Measurements from ENCODE around the gene UTP14A. TPM values are rescaled to one million over a fixed set of nuclear protein-coding genes. Genes with fewer than 3 reads are reported as not detected.

UTP14A gene
- total RNA-seq, 1 donor from 2014 or later: 9.8 TPM

GRCh38 chrX:129953334-129953648 is 47.3 kb downstream of the UTP14A start:
- peaks cover 8% of the 10 kb centered on the region for H3K27me3 Mint-ChIP-seq (ENCODE audit: unreplicated experiment)
- no peak overlapping the region for H3K4me3 Mint-ChIP-seq (ENCODE audit: unreplicated experiment)
- peaks cover 3% of the 10 kb centered on the region for H3K4me1 Mint-ChIP-seq (ENCODE audit: low read depth, unreplicated experiment)
- TF ChIP-seq, protein P1, sequence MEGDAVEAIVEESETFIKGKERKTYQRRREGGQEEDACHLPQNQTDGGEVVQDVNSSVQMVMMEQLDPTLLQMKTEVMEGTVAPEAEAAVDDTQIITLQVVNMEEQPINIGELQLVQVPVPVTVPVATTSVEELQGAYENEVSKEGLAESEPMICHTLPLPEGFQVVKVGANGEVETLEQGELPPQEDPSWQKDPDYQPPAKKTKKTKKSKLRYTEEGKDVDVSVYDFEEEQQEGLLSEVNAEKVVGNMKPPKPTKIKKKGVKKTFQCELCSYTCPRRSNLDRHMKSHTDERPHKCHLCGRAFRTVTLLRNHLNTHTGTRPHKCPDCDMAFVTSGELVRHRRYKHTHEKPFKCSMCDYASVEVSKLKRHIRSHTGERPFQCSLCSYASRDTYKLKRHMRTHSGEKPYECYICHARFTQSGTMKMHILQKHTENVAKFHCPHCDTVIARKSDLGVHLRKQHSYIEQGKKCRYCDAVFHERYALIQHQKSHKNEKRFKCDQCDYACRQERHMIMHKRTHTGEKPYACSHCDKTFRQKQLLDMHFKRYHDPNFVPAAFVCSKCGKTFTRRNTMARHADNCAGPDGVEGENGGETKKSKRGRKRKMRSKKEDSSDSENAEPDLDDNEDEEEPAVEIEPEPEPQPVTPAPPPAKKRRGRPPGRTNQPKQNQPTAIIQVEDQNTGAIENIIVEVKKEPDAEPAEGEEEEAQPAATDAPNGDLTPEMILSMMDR (IDR thresholded peaks at IDR 0.05; ENCODE audit: partially characterized antibody, unreplicated experiment): no peak
- H3K27ac Mint-ChIP-seq (ENCODE audit: unreplicated experiment): no peak overlapping the region
- DNase-seq: no peak
- no peaks in the 10 kb centered on the region for H3K36me3 Mint-ChIP-seq (ENCODE audit: unreplicated experiment)
- peaks cover 1% of the 10 kb centered on the region for H3K9me3 Mint-ChIP-seq (ENCODE audit: unreplicated experiment)

DNA sequence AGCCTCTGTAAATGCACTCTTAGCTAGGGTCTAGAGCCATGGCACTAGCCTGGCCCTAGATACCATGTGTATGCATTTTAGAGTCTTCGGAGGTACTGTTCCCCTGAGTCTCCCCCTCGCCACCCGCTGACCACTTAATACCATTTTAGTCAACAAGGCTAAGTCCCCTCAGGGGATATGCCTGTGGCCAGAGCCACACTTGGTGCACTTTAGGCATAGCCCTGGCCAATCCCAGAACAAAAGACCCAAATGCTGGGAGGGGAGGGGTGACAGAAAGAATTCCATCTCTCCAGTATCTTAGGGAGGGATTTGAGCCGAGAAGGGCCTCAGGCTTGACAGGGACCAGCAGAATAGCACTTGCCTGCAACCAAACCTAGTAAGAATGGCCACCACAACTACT is 47.9 kb downstream of the UTP14A start:
- peaks cover 8% of the 10 kb centered on the region for H3K27me3 Mint-ChIP-seq (ENCODE audit: unreplicated experiment)
- H3K27ac Mint-ChIP-seq (ENCODE audit: unreplicated experiment): no peak overlapping the region
- no peaks in the 10 kb centered on the region for H3K36me3 Mint-ChIP-seq (ENCODE audit: unreplicated experiment)
- H3K4me1 Mint-ChIP-seq (ENCODE audit: low read depth, unreplicated experiment): peaks cover 3% of the 10 kb centered on the region
- peaks cover 1% of the 10 kb centered on the region for H3K9me3 Mint-ChIP-seq (ENCODE audit: unreplicated experiment)
- no peak for DNase-seq
- no peak overlapping the region for H3K4me3 Mint-ChIP-seq (ENCODE audit: unreplicated experiment)
- TF ChIP-seq, protein P1 (IDR thresholded peaks at IDR 0.05; ENCODE audit: partially characterized antibody, unreplicated experiment): no peak

DNA sequence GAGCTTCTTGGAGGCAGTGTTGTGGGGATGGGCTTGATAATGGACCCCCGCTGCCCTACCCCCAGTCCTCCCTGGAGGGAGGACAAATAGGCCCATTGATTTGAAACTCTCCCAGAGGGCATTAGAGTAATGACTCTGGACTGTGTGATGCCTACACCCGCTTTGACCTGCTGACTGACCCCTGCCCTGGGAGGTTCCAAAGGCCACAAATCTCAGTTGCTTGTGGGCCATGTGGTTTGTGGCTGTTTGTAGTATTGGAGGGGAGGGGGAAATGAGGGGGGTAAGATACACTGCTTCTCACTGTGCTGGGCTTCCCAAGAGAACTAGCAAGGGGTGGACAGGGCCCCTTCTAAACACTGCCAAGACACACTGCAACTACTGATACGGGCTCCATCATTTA is 48.8 kb downstream of the UTP14A start:
- no peak overlapping the region for H3K27ac Mint-ChIP-seq (ENCODE audit: unreplicated experiment)
- no peak overlapping the region for H3K4me3 Mint-ChIP-seq (ENCODE audit: unreplicated experiment)
- H3K4me1 Mint-ChIP-seq (ENCODE audit: low read depth, unreplicated experiment): peaks cover 3% of the 10 kb centered on the region
- DNase-seq: no peak
- H3K27me3 Mint-ChIP-seq (ENCODE audit: unreplicated experiment): peaks cover 12% of the 10 kb centered on the region
- peaks cover 1% of the 10 kb centered on the region for H3K9me3 Mint-ChIP-seq (ENCODE audit: unreplicated experiment)
- no peaks in the 10 kb centered on the region for H3K36me3 Mint-ChIP-seq (ENCODE audit: unreplicated experiment)
- TF ChIP-seq, protein P1 (IDR thresholded peaks at IDR 0.05; ENCODE audit: partially characterized antibody, unreplicated experiment): no peak

- H3K36me3 Mint-ChIP-seq (ENCODE audit: unreplicated experiment): no peaks in the 10 kb centered on the region
- H3K9me3 Mint-ChIP-seq (ENCODE audit: unreplicated experiment): peaks cover 3% of the 10 kb centered on the region
- TF ChIP-seq, protein P1 (IDR thresholded peaks at IDR 0.05; ENCODE audit: partially characterized antibody, unreplicated experiment): no peak
- peaks cover 3% of the 10 kb centered on the region for H3K4me1 Mint-ChIP-seq (ENCODE audit: low read depth, unreplicated experiment)
- DNase-seq: no peak
- no peak overlapping the region for H3K27ac Mint-ChIP-seq (ENCODE audit: unreplicated experiment)
- H3K4me3 Mint-ChIP-seq (ENCODE audit: unreplicated experiment): peak overlapping the region; percentile 65
- H3K27me3 Mint-ChIP-seq (ENCODE audit: unreplicated experiment): peaks cover 15% of the 10 kb centered on the region
Measured at GRCh38 chrX:129955682-129956081, 49.7 kb downstream of the UTP14A start.

- Mint-ChIP-seq H3K4me1 (ENCODE audit: low read depth, unreplicated experiment) (peaks cover 3% of the 10 kb centered on the region), H3K36me3 (ENCODE audit: unreplicated experiment) (no peaks in the 10 kb centered on the region), H3K4me3 (ENCODE audit: unreplicated experiment) (peak overlapping the region; percentile 65), H3K9me3 (ENCODE audit: unreplicated experiment) (peaks cover 3% of the 10 kb centered on the region), H3K27ac (ENCODE audit: unreplicated experiment) (no peak overlapping the region), H3K27me3 (ENCODE audit: unreplicated experiment) (peaks cover 15% of the 10 kb centered on the region)
- TF ChIP-seq, protein P1 (IDR thresholded peaks at IDR 0.05; ENCODE audit: partially characterized antibody, unreplicated experiment): no peak
- no peak for DNase-seq
Measured at GRCh38 chrX:129956145-129956544, 50.2 kb downstream of the UTP14A start.
